Embryonic facial prominence (tissue), 1 donor: ENCODE data around the gene SCYGR3.
"Not testable (repeated sequence)": the region's sequence is repeated elsewhere in the genome, so short reads cannot be mapped to it uniquely, and the experiment has no call there.

Experiments
- DNase-seq: peaks from one replicate; pipeline ENCODE4 v3.0.0-alpha.2; 2016; ENCODE audit errors: extremely low spot score

The SCYGR3 gene

GRCh38 chr2:227613272-227613660 lies 1.4 kb downstream of the SCYGR3 start:
- DNase-seq: no peak

DNA sequence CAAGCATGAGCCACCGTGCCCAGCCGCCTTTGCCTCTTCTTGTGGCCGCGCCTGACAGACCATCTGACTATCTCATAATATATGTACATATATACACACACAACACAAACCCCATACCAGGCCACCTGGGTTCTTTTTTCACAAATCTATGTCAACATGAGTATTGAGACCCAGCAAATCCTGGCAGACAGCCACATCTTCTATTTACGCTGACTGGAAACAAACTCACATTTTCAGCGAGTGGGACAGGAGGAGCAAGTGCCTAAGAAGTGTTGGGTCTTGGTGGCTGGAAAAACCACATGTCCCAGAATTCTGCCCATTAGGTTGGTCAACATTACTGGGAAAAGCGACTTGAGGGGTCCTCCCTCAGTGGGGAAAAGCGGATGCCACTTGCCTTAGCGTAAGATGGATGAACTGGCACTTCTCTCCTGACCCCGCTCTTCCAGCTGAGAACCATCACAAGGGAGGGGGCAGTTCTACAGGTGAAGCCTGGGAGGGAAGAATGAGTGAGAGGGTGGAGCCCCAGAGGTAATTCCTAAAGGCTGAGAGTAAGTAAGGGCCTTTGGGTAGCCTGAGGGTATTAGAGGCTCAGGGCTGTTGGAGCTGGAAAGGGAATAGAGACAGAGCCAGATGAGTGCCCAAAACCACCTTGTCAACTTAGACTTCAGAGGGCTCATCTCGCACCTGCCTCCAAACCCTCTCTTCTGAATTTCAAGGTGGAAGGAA lies 1.9 kb downstream of the SCYGR3 start:
- no peak for DNase-seq

DNA sequence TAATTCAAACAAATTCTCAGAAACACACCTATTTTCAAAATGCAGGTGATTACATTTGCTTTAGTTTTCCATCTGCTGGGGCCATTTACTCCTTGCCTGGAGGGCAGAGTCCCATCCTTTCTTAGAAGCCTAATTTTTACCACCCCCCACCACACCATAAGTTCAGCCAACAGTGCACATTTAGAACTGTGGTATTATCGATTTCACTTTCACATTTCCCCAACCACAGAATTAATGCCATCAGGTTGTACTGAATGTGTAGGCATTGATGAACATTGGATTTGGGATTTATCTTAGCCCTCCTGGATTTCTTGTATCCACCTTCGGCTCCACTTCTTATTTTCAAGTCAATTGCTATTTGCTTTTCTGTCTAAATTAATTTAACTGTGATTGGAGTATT lies 4.5 kb downstream of the SCYGR3 start:
- DNase-seq: no peak

GRCh38 chr2:227608561-227609338 lies 5.9 kb downstream of the SCYGR3 start:
- no peak for DNase-seq

- no peak for DNase-seq
Observed at GRCh38 chr2:227607941-227608340, 6.7 kb downstream of the SCYGR3 start.

DNA sequence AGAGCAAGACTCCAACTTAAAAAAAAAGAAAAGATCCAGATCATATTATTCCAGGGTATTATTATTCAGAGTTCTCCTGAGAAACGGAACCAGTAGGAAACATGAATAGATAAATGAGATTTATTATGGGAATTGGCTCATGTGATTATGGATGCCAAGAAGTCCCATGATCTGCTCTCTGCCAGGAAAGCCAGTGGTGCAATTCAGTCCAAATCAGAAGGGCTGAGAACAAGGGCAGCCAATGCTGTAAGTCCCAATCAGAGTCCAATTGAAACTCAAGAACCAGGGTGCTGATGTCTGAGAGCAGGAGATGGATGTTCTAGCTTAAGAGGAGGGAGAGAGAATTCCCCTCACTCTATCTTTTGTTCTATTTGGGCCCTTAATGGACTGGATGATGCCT lies 8.2 kb downstream of the SCYGR3 start:
- no peak for DNase-seq

GRCh38 chr2:227602358-227602757 lies 12.3 kb downstream of the SCYGR3 start:
- DNase-seq: no peak

GRCh38 chr2:227598835-227599503 lies 15.7 kb downstream of the SCYGR3 start, which contains the start of gene SCYGR2:
SCYGR2 (plus strand) TSS chr2:227598893; CDS start chr2:227598893, 0 bp downstream.
- DNase-seq: not testable (repeated sequence)

- no peak for DNase-seq
Observed at GRCh38 chr2:227597998-227598397, 16.6 kb downstream of the SCYGR3 start.

DNA sequence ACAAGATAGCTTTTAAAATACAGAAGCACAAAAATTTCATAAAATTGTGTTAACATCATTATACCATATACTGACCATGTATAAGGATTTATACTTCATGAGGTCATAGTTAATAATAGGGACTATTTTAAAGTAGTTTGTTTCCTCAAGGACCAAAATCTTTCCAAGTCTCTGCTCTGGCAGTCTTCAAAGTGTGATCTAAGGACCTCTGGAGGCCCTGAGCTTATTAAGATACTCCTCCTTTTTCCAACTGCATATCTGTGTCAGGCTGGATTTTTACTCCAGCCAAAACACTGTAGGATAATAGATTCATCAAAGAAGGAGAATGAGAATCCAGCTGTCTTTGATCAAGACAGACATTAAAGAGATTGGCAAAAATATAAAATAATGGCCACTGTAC lies 17.6 kb downstream of the SCYGR3 start:
- no peak for DNase-seq

DNA sequence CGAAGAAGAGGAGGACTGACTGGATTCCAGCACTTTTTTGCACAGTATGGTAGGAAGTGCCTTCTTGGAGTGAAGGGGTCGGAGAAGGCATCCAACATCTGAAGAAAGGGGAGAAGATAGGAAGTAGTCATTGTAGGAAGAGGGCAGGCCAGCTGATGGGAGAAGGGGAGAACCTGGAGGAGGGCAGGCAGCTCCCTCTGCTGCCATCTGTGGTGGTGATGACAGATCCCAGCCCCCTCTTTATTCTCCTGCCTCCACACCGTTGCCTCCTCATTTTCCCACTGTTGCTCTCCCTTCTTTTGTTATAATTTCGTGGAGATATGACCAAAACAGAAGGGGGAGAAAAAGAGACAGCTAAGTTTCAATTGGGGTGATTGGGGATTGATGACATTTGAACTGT lies 18.8 kb downstream of the SCYGR3 start:
- DNase-seq: no peak

- no peak for DNase-seq
Observed at GRCh38 chr2:227592694-227593387, 21.8 kb downstream of the SCYGR3 start.

DNA sequence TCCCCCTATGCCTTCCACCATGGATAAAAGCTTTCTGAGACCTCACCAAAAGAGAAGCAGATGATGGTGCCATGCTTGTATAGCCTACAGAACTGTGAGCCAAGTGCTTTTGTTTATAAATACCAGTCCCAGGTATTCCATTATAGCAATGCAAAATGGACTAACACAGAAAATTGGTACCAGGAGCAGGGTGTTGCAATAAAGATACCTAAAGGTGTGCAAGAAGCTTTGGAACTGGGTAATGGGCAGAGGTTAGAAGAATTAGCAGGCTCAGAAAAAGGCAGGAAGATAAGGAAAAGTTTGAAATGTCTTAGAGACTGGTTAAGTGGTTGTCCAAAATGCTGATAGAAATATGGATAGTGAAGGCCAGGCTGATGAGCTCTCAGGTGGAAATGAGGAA lies 32.3 kb downstream of the SCYGR3 start:
- no peak for DNase-seq

DNA sequence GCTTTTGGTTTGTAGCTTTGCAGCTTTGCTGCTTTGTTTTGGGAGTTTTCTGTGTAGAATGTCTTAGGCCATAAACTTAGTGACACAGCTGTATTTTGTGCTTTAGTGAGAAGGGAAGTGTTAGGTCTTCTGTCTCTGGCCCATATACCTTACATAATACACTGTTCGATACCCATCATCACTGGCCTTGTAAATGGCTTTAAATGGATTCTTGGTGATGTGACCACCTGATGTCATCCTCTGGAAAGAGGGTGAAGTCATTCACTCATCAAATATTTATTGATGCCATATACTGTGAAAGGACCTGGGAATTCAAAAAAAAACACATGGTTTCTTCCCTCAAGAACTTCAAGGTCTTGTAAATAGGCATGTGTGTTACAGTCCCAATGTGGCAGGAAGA lies 34.8 kb downstream of the SCYGR3 start:
- no peak for DNase-seq

DNA sequence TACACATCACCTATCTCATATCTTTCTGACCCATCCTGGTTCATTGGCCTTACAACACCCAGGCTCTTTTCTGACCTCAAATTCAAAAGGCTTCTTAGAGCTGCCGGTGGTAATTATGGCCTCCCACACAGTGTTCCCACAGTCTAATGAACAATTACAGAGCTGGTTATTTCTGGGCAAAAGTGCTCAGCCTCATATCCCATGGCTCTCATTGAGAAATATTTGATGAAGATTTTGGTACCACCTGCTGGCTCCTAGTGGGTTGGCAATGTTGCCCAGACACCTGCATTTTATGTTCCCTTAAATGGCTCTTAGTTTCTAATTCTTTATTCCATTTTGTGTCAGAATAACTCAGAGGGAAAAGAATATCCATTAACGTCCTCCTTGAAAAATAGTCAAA lies 36.0 kb downstream of the SCYGR3 start:
- DNase-seq: no peak

- DNase-seq: no peak
Observed at GRCh38 chr2:227577555-227577954, 37.1 kb downstream of the SCYGR3 start.

DNA sequence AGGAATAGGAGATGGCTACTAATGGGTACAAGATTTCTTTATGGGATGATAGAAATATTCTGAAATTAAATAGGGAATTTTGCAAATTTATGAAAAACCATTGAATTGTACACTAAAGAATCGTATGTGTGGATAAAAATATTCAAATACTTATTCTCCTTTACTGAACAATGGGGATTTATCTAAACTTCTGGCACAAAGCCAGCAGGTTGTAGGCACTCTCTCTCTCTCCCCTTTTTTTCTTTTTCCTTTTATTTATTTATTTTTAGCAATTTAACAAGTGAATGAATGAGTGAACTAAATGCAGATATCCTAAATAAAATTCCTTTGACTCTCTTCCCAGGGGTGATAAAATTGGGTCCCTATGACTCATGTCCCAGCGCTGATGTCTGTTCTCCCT lies 37.8 kb downstream of the SCYGR3 start:
- no peak for DNase-seq

- DNase-seq: no peak
Observed at GRCh38 chr2:227576110-227576509, 38.5 kb downstream of the SCYGR3 start.

DNA sequence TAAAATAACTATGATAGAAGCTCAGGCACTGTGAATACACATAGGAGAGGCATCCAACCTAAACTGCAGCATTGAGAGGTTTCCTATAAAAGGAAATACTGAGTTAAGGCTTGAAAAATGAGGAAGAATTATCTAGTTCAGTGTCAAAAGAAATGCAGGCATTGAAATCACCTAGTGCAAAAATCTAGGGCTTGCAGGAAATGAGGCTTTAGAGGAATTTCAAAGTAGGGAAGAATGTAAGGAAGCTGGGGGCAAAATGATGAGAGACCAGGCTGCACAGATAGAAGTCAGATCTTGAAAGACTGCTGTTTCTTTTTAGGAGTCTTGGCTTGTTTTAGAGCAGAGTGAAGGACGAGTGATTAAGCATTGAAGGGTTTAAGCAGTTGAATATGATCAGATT lies 44.0 kb downstream of the SCYGR3 start:
- DNase-seq: no peak

- no peak for DNase-seq
Observed at GRCh38 chr2:227568852-227569169, 45.8 kb downstream of the SCYGR3 start.

DNA sequence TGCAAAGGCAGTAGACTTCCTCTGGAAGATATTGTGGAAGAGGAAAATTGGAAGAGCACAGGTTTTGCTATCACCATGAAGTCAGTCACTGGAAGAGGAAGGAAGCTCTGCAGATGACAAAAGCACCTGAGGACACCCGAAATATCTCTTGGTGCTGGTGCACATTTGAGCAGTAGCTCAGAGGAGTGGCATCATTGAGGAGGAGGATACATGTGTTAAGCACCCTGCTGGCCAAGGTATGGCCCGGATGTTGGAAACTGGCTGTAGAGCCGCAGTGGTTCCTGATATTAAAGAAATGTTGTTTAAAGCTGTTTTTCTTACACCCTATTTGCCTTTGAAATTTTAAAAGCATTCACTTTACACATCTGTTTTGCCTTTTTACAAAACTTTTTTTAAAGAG lies 48.6 kb downstream of the SCYGR3 start:
- DNase-seq: no peak

DNA sequence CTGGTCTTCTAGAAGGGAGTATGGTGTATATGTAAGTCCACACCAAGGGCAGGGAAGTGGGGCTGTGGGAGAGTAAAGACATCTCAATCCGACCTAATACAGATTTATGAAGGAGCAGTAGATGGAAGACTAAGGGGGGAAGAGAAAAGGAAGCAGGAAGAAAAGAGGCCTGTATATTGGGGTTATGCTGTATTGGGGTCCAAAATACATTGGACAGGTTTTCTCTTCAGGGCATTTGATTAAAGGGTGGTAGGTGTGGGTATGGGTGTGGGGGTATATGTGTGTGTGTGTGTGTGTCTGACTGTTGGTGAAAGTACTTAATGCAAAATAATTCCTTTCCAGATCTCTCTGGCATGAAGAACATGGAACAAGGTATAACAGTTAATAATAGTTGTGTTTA lies 49.6 kb downstream of the SCYGR3 start:
- DNase-seq: no peak
